ENCODE results near the gene C1QL1. TPM values are rescaled to one million over a fixed set of nuclear protein-coding genes. Genes with fewer than 3 reads are reported as not detected.

Gene C1QL1
- total and polyA plus RNA-seq, 2 donors (not counting 3 experiments of a cell fraction or from before 2014, with no cell fraction given) = 0.35 to 0.72 TPM

DNA sequence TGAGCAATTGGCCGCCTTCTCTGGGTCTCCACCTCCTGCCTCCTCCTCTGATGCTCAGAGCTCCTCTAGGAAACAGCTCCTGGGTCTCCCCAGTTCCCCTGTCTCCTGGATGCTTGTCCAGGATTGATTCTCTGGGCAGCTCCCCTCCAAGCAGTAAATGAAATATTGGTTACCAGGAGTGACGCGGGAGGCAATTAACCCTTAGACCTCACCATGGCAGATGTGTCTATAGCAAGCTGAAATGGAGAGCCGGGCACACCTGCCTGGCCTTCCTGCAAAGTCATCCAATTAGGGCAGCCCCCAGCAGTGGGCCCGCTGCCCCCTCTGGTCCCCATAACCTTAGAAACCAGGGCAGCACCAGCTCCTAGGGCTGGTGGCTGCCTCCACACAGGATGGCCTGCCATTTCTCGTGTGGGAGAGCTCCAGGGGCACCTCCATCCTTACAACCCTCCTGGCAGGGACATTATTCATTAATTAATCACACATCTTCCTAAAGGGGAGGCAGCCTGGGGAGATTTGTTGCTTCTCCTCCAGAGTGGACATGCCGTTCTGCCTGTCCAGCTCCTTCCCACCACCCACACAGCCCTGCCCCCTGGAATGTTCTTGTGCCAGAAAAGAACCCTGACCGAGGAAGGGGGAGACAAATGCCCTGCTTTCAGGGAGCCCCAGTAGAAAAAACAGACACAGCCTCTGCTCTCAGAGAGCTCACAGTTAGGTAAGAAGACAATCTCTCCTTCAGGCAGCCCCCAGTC is 12.3 kb downstream of the C1QL1 start:
- no peak overlapping the region for H3K4me3 ChIP-seq (replicated peaks in 1 of 3; ENCODE audit: insufficient read depth in 1 of 3, low read depth in 1 of 3, low read length in 3 of 3)
- H3K9me1 ChIP-seq (replicated peaks; ENCODE audit: control insufficient read depth, extremely low read depth, insufficient read depth, low read length) = no peaks in the 10 kb centered on the region
- no peaks in the 10 kb centered on the region for H4K20me1 ChIP-seq (replicated peaks; ENCODE audit: control insufficient read depth, extremely low read depth, insufficient read depth, low read length)
- POLR2A ChIA-PET = no interaction called here
- H3K9me3 ChIP-seq (replicated peaks; ENCODE audit: control insufficient read depth, insufficient read depth, low read length) = no peaks in the 10 kb centered on the region
- CTCF ChIA-PET = interaction anchor here (1.0 to 1.6 kb wide), 5 partner anchors 9 to 57 kb away, joined by 3 to 5 read pairs (median 3); partner anchors contain the start of gene EFTUD2
- FAIRE-seq (no peak), DNase-seq (ENCODE audit: low read depth, low spot score) (no peak)
- no peak overlapping the region for H2AFZ ChIP-seq (ENCODE audit: low read depth, low read length)
- TF ChIP-seq POLR2AphosphoS5 (IDR thresholded peaks at IDR 0.05; ENCODE audit: insufficient read depth, low read depth, low read length) (no peak), POLR2A (IDR thresholded peaks at IDR 0.05; ENCODE audit: low read depth, low read length) (no peak), MYC (IDR thresholded peaks at IDR 0.05; ENCODE audit: low read depth, low read length) (no peak), GATA2 (IDR thresholded peaks at IDR 0.05; ENCODE audit: insufficient read depth, insufficient read length, low read depth, low read length) (no peak), FOS (IDR thresholded peaks at IDR 0.05; ENCODE audit: borderline replicate concordance, insufficient read depth, low read length) (no peak), JUN (IDR thresholded peaks at IDR 0.05; ENCODE audit: borderline replicate concordance, insufficient read depth, insufficient read length, low read depth) (no peak), EZH2 (IDR thresholded peaks at IDR 0.05; ENCODE audit: borderline replicate concordance, low read depth, low read length, severe bottlenecking) (no peak)
- TF ChIP-seq, protein P1, sequence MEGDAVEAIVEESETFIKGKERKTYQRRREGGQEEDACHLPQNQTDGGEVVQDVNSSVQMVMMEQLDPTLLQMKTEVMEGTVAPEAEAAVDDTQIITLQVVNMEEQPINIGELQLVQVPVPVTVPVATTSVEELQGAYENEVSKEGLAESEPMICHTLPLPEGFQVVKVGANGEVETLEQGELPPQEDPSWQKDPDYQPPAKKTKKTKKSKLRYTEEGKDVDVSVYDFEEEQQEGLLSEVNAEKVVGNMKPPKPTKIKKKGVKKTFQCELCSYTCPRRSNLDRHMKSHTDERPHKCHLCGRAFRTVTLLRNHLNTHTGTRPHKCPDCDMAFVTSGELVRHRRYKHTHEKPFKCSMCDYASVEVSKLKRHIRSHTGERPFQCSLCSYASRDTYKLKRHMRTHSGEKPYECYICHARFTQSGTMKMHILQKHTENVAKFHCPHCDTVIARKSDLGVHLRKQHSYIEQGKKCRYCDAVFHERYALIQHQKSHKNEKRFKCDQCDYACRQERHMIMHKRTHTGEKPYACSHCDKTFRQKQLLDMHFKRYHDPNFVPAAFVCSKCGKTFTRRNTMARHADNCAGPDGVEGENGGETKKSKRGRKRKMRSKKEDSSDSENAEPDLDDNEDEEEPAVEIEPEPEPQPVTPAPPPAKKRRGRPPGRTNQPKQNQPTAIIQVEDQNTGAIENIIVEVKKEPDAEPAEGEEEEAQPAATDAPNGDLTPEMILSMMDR (IDR thresholded peaks at IDR 0.05; ENCODE audit: extremely low read depth in 1 of 2, insufficient read depth in 1 of 2, low read depth in 1 of 2, low read length in 2 of 2) = no peak
- TF ChIP-seq, protein P2, sequence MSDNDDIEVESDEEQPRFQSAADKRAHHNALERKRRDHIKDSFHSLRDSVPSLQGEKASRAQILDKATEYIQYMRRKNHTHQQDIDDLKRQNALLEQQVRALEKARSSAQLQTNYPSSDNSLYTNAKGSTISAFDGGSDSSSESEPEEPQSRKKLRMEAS (IDR thresholded peaks at IDR 0.05; ENCODE audit: insufficient read depth, insufficient read length) = no peak
- H3K9ac ChIP-seq (replicated peaks; ENCODE audit: extremely low read depth, insufficient read depth, low read length) = no peak overlapping the region
- dilution Hi-C loops (cut with MboI; ENCODE audit: extremely low pct_ligation_motif_present, low sequenced_read_pairs) = no loop called here
- no peak overlapping the region for H3K4me2 ChIP-seq (ENCODE audit: insufficient read depth, low read length)
- H3K27me3 ChIP-seq (ENCODE audit: control insufficient read depth in 2 of 2, insufficient read depth in 2 of 2, low read length in 2 of 2) = peaks cover 11 to 13% of the 10 kb centered on the region in 2 experiments
- H3K79me2 ChIP-seq (ENCODE audit: control insufficient read depth, insufficient read depth, low read length) = no peaks in the 10 kb centered on the region
- no peak overlapping the region for H3K27ac ChIP-seq (ENCODE audit: insufficient read depth, low read depth, low read length)
- H3K36me3 ChIP-seq (ENCODE audit: control insufficient read depth in 2 of 2, extremely low read depth in 1 of 2, insufficient read depth in 2 of 2, low read length in 2 of 2) = no peaks in the 10 kb centered on the region
- intact Hi-C loops (cut with micrococcal nuclease) = no loop called here
- BruUV-seq (replicated peaks) = no TSS peak
- H3K4me1 ChIP-seq (ENCODE audit: control insufficient read depth, extremely low read depth, insufficient read depth, low read length) = no peaks in the 10 kb centered on the region
